Upper lobe of right lung (tissue), 1 donor: ENCODE results near the gene MACF1. TPM values are rescaled to one million over a fixed set of nuclear protein-coding genes. Genes with fewer than 3 reads are reported as not detected.

Source experiments
- ATAC-seq: fragments of 200-7000 bp; cut with Tn5 transposase; one replicate; pipeline ENCODE4 v1.9.1; 2020; ENCODE audit warnings: mild to moderate bottlenecking, moderate library complexity
- DNase-seq: peaks from one replicate; pipeline ENCODE4 v3.0.0-alpha.2; 2020
- H3K27ac ChIP-seq: fragments of 200-600 bp; one replicate; pipeline ENCODE4 v1.8.0; 2022
- H3K27me3 ChIP-seq: fragments of 200-600 bp; one replicate; pipeline ENCODE4 v1.8.0; 2022; ENCODE audit warnings: mild to moderate bottlenecking
- H3K36me3 ChIP-seq: fragments of 200-600 bp; one replicate; pipeline ENCODE4 v1.8.0; 2022
- H3K4me1 ChIP-seq: fragments of 200-600 bp; one replicate; pipeline ENCODE4 v1.8.0; 2022
- H3K4me3 ChIP-seq: fragments of 200-600 bp; one replicate; pipeline ENCODE4 v1.8.0; 2022; ENCODE audit warnings: mild to moderate bottlenecking
- H3K9me3 ChIP-seq: fragments of 200-600 bp; one replicate; pipeline ENCODE4 v1.8.0; 2022
- CTCF ChIP-seq: fragments of 200-600 bp; IDR thresholded peaks from one replicate; pipeline ENCODE4 v1.8.0; 2022; ENCODE audit warnings: antibody characterized with exemption
- intact Hi-C: fragments of 100-400 bp; cut with DNase I; formaldehyde crosslinking; loops from one replicate; pipeline ENCODE4 v1.11.0; 2022
- total RNA-seq: library from RNA; stranded (reverse); fragmentation: NEBNext Ultra II Directional; extraction: Animal tissue kit (Norgen Biotek cat#: 25700); gene quantifications from one replicate; pipeline ENCODE4 v1.2.1, GENCODE V29; 2021
- donor health status: DM: no; HTN: yes; CAD: no; lungs with severe emphysema.

The MACF1 gene
- total RNA-seq, 1 donor from 2014 or later, result 814 TPM

GRCh38 chr1:39411526-39412478 is 207.3 kb downstream of the MACF1 start:
- TF ChIP-seq CTCF, result no peak
- Histone ChIP-seq H3K4me3 (peak overlapping the region; percentile 25), H3K9me3 (no peaks in the 10 kb centered on the region), H3K36me3 (peaks cover 9% of the 10 kb centered on the region), H3K27ac (no peak overlapping the region), H3K4me1 (peaks cover 65% of the 10 kb centered on the region), H3K27me3 (no peaks in the 10 kb centered on the region)
- DNase-seq (no peak), ATAC-seq (no peak)
- intact Hi-C loops, result loop anchor here (10.0 kb wide), 1 partner anchor 47 kb away; no protein-coding TSS in a partner anchor

GRCh38 chr1:39412892-39413291 is 208.4 kb downstream of the MACF1 start:
- no peak for DNase-seq
- H3K27ac ChIP-seq, result no peak overlapping the region
- H3K4me1 ChIP-seq, result peaks cover 58% of the 10 kb centered on the region
- no peak for ATAC-seq
- no peaks in the 10 kb centered on the region for H3K27me3 ChIP-seq
- no peak overlapping the region for H3K4me3 ChIP-seq
- intact Hi-C loops, result loop anchor here (10.0 kb wide), 1 partner anchor 48 kb away; no protein-coding TSS in a partner anchor
- H3K9me3 ChIP-seq, result no peaks in the 10 kb centered on the region
- no peak for TF ChIP-seq CTCF
- peaks cover 9% of the 10 kb centered on the region for H3K36me3 ChIP-seq

GRCh38 chr1:39413902-39414528 is 209.5 kb downstream of the MACF1 start:
- no peak overlapping the region for H3K4me3 ChIP-seq
- no peak overlapping the region for H3K27ac ChIP-seq
- H3K36me3 ChIP-seq, result peaks cover 10% of the 10 kb centered on the region
- H3K27me3 ChIP-seq, result no peaks in the 10 kb centered on the region
- ATAC-seq (no peak), DNase-seq (no peak)
- no peaks in the 10 kb centered on the region for H3K9me3 ChIP-seq
- H3K4me1 ChIP-seq, result peaks cover 58% of the 10 kb centered on the region
- no peak for TF ChIP-seq CTCF
- intact Hi-C loops, result loop anchor here (10.0 kb wide), 1 partner anchor 49 kb away; no protein-coding TSS in a partner anchor

GRCh38 chr1:39415553-39415952 is 211.1 kb downstream of the MACF1 start:
- H3K27me3 ChIP-seq, result no peaks in the 10 kb centered on the region
- intact Hi-C loops, result loop anchor here (10.0 kb wide), 1 partner anchor 51 kb away; no protein-coding TSS in a partner anchor
- peak overlapping the region; percentile 9 for H3K4me3 ChIP-seq
- peaks cover 49% of the 10 kb centered on the region for H3K4me1 ChIP-seq
- DNase-seq (no peak), ATAC-seq (no peak)
- H3K9me3 ChIP-seq, result no peaks in the 10 kb centered on the region
- peaks cover 15% of the 10 kb centered on the region for H3K36me3 ChIP-seq
- no peak for TF ChIP-seq CTCF
- H3K27ac ChIP-seq, result no peak overlapping the region

GRCh38 chr1:39416609-39417008 is 212.1 kb downstream of the MACF1 start:
- Histone ChIP-seq H3K4me3 (no peak overlapping the region), H3K27ac (no peak overlapping the region), H3K4me1 (peaks cover 38% of the 10 kb centered on the region), H3K36me3 (peaks cover 17% of the 10 kb centered on the region), H3K27me3 (no peaks in the 10 kb centered on the region), H3K9me3 (no peaks in the 10 kb centered on the region)
- no peak for TF ChIP-seq CTCF
- no peak for ATAC-seq
- DNase-seq, result no peak
- intact Hi-C loops, result loop anchor here (10.0 kb wide), 1 partner anchor 52 kb away; no protein-coding TSS in a partner anchor
